NCI-H2227 (cell line): Measurements from ENCODE around the gene SCD5.

Experiments
- DNase-seq: peaks from one replicate; lab custom pipeline; 2025; ENCODE audit not compliant: unreplicated experiment; lab: John Stamatoyannopoulos, UW

The SCD5 gene

GRCh38 chr4:82694892-82695291, 103.7 kb downstream of the SCD5 start:
- DNase-seq, result no peak

GRCh38 chr4:82694046-82694445, 104.5 kb downstream of the SCD5 start:
- DNase-seq, result no peak

- no peak for DNase-seq
Measured at GRCh38 chr4:82692101-82692780, 106.4 kb downstream of the SCD5 start.

DNA sequence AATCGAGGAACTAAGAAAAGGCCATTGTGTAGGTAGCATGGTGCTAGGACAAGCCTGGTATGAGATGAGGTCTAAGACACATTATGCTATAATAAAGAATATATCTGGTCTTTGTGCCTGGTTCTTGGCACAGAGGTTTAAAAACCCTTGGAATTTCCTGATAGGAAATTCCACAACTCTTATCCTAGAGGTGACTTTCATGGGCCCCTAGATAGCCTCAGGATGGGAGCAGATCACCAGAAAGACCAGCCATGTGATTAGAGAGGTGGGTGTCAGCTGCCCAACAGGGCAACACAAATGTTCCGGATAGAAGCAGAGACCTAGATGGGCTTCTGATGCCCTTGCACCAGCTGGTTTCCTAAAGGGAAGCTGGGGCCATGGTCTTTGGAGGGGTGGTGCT, 107.2 kb downstream of the SCD5 start:
- no peak for DNase-seq

GRCh38 chr4:82688091-82688795, 110.4 kb downstream of the SCD5 start:
- DNase-seq, result peak; percentile 6

- DNase-seq, result no peak
Measured at GRCh38 chr4:82687531-82687930, 111.1 kb downstream of the SCD5 start.

DNA sequence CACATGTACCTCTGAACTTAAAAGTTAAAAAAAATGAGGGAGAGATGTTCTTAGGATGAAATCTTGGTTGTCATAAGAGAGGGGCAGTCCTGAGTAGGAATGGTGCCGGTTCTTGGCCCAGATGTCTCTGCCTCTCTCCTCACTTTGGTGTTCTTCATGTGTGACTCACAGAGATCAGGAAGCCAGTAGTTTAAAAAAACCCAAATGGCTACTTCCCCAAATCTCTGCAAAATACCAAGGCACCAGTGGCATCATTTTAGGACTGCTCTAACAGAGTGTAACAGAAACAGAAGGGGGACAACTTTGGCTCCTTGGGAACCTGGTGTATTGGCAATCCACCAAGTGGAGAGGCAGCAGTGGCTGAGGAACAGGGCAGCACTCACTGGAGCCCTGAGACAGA, 116.8 kb downstream of the SCD5 start:
- DNase-seq, result no peak

- DNase-seq, result no peak
Measured at GRCh38 chr4:82680834-82681233, 117.8 kb downstream of the SCD5 start.

GRCh38 chr4:82679531-82679930, 119.1 kb downstream of the SCD5 start:
- no peak for DNase-seq

- no peak for DNase-seq
Measured at GRCh38 chr4:82678051-82678450, 120.5 kb downstream of the SCD5 start.

DNA sequence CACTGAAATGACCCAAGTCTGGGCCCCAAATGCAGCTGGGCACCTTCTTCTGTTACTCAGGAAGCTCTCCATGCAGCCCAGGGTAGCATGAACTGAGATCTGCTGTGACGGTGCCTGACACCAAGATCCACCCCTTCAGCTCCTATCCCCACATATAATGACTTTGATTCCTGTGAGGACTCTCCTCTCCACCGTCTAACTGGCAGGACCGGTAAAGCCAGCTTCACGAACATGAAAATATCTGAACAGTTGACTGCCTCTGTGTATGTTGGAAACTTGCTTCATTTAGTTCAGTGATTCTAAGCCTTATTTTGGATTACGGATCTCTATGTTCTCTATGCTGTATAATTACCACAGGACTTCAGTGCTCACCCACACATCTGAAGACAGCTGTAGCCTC, 121.3 kb downstream of the SCD5 start:
- DNase-seq, result no peak

DNA sequence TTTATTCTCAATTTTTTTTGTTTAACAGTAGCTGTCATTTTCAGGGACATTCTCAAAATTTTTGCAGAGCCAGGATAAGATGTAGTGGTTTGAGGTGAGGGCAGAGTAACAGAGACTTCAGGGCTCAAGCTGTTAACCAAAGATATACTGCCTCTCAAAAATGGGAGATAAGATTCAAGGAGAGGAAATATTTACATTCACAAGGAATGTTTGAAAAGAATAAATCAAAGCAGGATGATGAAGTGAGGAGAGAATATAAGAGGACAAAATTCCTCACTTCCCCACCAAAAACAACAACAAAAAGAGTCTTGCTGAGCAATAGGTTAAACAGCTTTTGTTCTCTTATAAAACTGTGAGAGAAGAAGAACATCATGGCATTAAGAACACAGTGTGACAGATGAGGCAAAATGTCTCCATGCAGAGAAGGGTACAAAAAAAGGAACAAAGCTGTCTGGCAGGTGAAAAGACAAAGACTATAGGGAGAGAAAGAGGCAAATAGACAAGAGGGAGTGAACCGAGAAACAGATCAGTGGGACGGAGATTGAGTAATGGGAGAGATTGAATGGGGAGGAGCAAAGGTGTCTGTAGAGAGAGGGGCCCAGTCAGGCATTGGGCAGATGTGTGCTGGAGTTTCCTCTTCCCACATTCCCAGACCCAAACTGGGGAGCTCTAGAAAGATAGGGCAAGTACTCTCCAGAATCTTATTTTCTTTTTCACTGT, 130.7 kb downstream of the SCD5 start:
- DNase-seq, result no peak

DNA sequence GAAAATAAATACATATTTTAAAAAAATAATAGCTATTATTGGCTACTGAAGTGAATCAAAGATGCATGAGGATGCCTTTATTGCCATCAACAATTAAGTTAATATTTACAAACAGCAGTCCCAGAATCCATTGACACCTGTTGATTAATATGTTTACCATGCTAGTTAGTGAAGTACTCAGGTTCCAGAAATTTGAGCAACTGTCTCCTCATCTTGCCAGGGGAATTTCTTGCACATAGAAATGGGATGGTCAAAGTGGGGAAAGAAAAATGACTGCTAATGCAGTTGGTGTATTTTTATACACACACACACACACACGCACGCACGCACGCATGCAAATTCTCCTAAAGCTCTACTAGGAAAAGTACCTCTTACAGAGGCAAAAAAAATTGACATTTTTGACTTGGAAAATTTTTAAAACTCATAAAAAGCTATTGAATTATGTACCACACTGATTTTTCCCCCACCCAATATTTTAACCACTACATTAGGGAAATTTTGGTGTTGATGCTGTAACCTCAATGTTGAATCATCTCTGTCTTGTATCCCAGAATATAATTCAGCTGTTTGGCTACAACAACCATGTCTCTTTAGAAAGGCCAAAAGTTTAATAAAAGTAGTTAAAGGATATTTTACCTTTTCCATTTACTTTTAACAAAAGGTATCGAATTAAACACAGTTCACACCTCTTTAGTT, 131.5 kb downstream of the SCD5 start:
- DNase-seq, result no peak

DNA sequence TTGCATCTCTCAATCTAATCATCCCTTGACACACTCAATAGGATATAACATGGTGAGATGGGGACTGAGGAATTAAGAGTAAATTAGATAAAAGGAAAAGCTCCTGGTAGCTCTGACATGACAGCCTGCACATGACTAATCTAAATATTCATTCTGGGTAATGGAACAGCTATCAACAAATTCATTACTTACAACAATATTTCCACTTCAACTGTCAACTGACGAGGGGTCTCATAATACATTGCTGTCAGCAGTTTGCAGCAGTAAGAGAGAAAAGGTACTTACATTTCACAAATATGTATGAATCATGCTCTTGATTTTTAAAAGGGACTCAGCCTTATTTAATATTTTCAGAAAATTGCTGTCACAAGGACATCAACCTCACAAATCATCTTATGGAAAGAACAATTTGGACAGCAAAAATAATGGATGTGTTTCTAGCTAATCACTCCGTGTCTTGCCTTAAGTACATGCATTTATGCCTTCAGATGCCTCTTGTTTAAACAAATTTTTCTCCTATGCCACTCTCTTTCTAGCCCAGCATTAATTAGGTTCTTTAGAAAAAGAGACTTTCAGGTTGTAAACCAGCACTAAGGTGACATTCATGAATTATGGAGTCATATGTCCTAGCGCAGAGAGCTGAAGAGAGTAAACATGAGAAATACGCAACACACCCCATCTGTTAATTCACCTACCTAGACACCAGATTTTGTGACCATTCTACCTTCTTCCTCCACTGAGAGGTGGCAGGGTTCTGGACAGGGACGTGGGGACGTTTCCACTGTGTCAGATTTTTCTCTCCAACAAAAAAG, 137.2 kb downstream of the SCD5 start:
- DNase-seq, result no peak

DNA sequence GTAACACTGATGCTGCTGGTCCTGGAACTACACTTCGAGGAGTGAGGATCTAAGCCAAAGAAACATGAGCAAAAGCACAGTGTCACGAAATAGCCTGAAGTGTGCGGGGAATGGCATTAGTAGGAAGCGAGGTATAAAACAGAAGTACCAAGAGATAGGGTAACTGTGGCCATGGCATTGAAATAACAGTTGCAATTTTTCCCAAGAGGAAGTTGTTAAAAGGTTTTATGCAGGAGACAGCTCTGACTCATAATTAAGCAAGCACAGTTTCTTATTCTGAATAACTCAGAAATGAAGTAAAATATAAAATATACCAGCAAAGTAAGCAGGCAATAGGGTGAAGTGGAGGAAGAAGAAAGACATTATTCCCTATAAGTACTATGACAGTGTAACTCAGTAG, 146.5 kb downstream of the SCD5 start:
- DNase-seq, result no peak

GRCh38 chr4:82650868-82651267, 147.7 kb downstream of the SCD5 start:
- no peak for DNase-seq

GRCh38 chr4:82648356-82648755, 150.2 kb downstream of the SCD5 start:
- DNase-seq, result no peak

DNA sequence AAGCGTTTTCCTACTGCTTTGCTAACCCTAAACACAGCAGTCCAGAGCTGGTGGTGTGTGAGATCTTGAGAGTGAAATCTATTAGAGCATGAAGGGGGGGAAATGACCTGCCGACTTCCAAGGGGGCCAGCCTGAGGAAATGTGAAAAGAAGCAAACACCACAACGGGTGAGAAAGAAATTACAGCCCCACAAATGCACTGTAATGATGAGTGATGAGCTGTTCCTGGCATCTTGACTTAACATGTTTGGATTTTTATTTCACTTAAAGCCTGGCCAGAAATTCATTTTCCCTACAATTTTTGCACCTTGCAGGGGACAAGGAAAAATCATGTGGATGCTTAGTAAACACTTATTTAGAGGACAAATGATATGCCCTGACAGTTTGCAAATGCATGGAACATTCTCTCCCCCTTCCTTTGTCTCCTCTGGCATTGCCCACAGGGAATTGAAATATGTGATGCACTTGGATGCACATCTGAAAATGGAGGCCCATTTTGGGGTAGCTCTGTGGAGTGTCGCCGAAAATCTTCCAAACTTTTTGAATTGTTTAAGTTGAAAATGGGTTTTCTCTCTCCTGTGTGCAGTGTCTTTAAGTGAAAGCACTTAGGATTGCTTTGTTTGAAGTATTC, 152.5 kb downstream of the SCD5 start:
- peak; percentile 63 for DNase-seq

GRCh38 chr4:82644734-82645126, 153.9 kb downstream of the SCD5 start:
- no peak for DNase-seq

GRCh38 chr4:82643994-82644733, 154.4 kb downstream of the SCD5 start:
- no peak for DNase-seq
